GM18511 (cell line): Measurements from ENCODE around the gene EPHA3.
"Not testable (repeated sequence)": the region's sequence is repeated elsewhere in the genome, so short reads cannot be mapped to it uniquely, and the experiment has no call there.

Experiments used
- ATAC-seq: cut with Tn5 transposase; IDR thresholded peaks from one replicate; pipeline ENCODE4 v1.9.1; 2021; ENCODE audit warnings: mild to moderate bottlenecking, moderate library complexity; ENCODE audit not compliant: unreplicated experiment

EPHA3 gene

DNA sequence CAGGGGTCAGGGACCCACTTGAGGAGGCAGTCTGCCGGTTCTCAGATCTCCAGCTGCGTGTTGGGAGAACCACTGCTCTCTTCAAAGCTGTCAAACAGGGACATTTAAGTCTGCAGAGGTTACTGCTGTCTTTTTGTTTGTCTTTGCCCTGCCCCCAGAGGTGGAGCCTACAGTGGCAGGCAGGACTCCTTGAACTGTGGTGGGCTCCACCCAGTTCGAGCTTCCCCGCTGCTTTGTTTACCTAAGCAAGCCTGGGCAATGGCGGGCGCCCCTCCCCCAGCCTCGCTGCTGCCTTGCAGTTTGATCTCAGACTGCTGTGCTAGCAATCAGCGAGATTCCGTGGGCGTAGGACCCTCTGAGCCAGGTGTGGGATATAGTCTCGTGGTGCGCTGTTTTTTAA is 243.5 kb downstream of the EPHA3 start:
- ATAC-seq: not testable (repeated sequence)

DNA sequence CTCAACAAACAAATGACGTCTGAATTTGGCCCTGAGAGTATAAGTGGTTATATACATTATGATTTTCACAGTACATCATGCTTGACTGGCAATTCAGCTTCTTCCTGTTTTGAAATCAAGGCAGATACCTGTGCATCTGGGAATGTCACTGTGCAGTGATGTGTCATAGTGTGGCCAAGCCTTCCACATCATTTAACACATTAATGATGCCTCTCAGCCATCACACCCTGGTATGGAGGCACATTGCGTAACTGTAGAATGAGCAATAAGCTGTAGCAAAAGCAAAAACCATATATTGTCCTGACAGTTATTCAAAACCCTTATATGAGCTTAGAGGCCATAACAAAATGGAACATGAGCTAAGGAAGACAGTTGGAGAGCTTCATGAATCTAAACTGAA is 246.0 kb downstream of the EPHA3 start:
- no peak for ATAC-seq

DNA sequence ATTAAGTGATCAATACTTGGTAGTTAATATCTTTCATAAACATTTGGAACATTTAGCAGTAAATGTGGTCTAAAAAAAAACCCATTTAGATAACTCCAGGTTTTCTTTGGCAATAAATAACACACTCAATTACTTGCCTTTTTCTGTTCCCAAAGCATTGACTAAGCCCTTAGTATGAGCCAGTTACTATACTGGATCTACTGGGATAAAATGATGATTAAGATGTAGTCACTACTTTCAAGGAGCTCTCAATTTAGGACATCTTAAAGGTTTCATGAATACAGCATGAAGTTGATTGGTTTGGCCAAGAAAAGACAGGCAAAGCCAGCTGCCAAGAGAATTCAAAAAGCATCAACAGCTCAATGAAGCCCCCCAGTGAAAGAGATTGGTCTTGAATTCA is 250.9 kb downstream of the EPHA3 start:
- no peak for ATAC-seq

- ATAC-seq: no peak
Observed at GRCh38 chr3:89360156-89360555, 252.7 kb downstream of the EPHA3 start.

DNA sequence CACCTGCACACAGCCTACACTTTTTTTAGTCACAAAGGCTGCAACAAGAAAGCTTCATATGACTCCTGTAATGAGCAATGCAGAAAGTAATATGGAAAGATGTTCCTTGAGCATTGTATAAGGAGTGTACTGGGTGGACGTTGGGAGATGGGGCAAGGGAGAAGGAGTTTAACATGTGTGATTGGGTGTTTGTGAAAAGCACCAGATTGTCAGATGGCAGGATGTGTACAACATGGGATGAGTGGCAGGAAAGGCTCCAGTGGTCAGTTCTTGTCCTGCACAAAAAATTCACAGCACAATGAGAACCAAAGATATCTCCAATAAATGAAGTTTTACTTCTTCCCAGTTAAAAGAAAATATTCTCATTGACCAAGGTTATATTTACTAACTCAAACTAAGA is 255.1 kb downstream of the EPHA3 start:
- ATAC-seq: no peak

DNA sequence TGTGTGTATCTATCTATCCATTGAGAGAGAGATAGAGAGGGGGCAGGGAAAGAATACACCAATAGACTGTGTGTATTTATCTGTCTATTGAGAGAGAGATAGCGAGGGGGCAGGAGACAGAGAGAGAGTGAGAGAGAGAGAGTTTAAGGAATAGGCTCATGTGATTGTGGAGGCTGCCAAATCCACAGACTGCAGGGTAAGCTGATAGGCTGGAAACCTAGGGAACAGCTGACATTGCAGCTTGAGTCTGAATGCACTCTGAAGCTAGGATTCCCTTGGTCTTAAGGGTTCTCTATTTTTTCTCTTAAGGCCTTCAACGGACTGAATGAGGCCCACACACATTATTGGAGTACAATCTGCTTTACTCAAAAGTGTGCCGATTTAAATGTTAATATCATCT is 255.8 kb downstream of the EPHA3 start:
- no peak for ATAC-seq

- no peak for ATAC-seq
Observed at GRCh38 chr3:89364314-89364713, 256.9 kb downstream of the EPHA3 start.

GRCh38 chr3:89367166-89367565 is 259.7 kb downstream of the EPHA3 start:
- no peak for ATAC-seq

- no peak for ATAC-seq
Observed at GRCh38 chr3:89368846-89369245, 261.4 kb downstream of the EPHA3 start.

DNA sequence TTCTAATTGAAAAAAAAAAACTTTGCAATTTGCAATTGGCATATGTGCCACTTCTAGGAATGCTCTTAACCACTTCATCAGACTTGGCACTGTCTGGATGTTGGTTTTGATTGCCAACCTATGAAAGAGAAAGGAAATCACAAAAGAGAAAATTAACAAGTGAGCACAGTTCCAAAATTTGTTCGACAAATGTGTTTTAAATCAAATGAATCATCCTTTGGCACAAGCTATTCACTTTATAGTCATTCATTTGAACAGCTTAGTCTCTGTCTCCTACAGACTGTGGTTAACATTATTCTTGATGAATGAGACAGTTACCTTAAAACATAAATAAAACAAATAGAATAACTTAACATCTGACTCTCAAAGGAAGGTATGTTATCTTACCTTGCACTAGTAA is 265.0 kb downstream of the EPHA3 start:
- no peak for ATAC-seq

DNA sequence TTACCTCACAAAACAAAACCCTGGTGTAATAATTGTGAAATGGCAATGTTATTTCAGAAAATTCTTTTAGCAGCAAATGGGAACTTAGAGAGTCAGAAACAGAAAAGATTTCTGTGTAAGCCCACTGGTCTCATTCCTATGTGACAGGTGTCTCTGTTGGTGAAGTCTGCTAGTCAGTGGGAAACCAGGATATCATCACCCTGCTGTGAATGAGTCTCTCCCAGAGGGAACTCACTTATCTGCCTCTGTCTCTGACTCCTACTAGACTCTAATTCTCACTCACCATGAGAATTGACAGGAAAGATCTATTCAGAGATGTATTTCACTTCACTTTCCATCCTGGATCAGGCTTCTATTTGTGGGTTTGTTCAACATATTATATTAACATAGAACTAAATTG is 266.0 kb downstream of the EPHA3 start:
- no peak for ATAC-seq

DNA sequence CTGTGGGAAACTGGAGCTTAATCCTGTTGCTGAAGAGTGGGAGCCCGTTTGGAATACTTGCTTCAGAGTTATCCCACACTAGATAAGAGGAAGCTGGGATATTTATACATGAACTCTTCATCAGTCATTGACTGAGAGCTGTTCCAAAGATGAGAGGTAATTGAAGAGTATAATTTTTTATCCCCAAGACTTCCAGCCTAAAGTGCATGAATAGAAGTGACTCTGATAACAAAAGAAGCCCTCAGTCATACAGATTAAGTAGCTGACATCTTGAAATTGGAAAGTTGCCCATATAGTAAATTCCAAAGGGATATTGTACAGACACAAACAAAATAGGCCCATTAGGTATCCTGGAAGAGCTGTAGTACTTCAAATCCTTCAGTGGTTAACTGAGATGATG is 268.0 kb downstream of the EPHA3 start:
- ATAC-seq: no peak

- ATAC-seq: no peak
Observed at GRCh38 chr3:89380016-89380415, 272.6 kb downstream of the EPHA3 start.

DNA sequence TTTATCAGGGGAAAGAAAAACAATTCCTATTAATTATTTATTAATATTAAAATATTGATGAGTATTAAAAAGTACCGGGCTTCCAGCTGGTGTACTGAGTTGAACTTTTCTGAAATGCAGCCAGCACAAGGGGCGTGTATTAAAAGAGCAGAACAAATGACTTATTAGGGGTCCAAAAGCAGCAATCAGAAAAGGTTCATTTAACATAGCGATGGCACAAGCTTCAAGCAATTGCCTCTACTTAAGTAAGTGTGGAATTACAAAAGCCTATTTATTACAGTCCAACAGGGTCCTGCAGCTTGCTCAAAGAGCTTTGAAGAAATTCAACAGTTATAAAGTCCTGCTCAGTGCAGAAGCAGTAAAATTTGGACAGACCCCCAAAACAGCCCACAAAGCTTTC is 285.6 kb downstream of the EPHA3 start:
- no peak for ATAC-seq

DNA sequence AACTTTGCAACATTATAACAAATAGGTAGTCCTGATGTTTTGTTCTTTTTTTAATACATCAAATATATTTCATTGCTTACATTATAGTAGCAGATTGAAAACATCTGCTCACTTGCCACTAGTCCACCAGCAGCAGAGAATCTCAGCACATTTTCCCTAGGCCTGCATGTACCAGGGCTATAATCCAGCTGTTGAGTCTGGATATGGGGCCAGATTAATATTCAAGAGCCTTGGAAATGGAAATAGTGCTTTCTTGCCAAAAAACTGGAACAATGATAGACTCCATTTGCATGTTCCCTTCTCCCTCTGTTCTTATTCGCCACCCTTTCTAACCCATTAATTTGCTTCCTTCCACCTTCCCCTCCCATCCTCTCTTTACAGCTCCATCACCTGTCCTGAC is 288.0 kb downstream of the EPHA3 start:
- no peak for ATAC-seq

DNA sequence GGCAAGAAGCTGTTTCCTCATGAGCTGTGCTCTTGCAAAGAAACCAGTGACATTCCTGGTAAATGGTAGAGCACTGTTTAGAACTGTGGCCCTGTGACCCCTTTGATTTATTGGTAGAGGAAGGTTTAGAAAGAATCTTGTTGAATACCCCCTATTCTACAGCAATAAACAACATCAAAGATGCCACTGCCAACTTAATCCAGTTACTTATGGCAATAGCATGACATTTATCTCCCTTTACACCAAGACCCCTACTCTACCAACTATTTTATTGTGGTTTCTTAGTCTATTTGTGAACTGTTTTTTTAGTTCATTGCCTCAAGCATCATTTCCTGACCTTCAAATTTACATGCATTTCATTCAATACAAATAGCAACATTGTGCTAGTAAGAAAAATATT is 288.6 kb downstream of the EPHA3 start:
- ATAC-seq: no peak

DNA sequence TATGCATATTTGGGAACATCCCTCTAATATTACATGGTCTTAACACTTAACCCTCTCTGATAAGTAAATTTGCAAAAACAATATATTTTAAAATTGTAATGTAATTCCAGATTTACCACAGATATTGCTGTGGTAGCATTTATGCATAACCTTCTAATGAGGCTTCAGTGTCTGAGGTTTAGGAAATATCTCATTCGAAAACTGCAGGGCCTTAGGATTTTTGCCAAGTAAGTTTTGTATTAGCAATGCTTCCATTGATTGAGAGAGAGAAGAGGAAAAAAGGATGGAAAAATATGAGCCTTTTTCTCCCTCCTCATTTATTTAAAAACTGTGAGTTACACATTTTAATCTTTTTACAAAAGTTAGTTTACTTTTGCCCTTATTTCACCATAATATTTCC is 294.6 kb downstream of the EPHA3 start:
- ATAC-seq: no peak

DNA sequence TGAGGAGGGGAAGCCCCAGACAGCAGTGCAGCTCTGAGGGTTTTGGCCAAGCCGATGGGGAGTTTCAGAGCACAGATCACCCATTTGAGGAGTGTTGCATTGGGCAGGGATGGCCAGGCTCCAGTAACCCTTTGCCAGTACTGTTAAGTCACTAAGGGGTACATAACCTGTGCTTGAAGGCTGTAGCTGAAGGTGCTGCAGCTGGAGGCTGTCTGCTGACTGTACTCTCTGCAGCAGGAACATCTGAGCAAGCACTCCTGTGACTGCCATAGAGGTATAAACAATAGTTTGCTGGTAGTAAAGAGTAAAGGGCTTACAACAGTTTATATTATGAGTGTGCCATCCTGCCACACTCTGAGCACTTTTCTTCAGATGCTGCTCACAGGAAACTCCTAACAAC is 297.8 kb downstream of the EPHA3 start:
- no peak for ATAC-seq

GRCh38 chr3:89405593-89405992 is 298.2 kb downstream of the EPHA3 start:
- ATAC-seq: no peak

- no peak for ATAC-seq
Observed at GRCh38 chr3:89411201-89411600, 303.8 kb downstream of the EPHA3 start.

- no peak for ATAC-seq
Observed at GRCh38 chr3:89414270-89414669, 306.8 kb downstream of the EPHA3 start.

- no peak for ATAC-seq
Observed at GRCh38 chr3:89419647-89420241, 312.3 kb downstream of the EPHA3 start.

- no peak for ATAC-seq
Observed at GRCh38 chr3:89426060-89426459, 318.6 kb downstream of the EPHA3 start.
